A549 treated with DMSO at 1 μM for 4 hours (cell line): ENCODE results near the gene CHD6. TPM values are rescaled to one million over a fixed set of nuclear protein-coding genes. Genes with fewer than 3 reads are reported as not detected.

ENCODE experiments used
- total RNA-seq: library from RNA; stranded (reverse); fragments of 200-300 nt; extraction: Qiagen RNA extraction; gene quantifications from 5 replicates; pipeline ENCODE4 v1.2.3, GENCODE V29; 2022; ENCODE audit warnings: low read depth

Gene CHD6
- total RNA-seq: 8.1 to 12.5 TPM (median 10.6 TPM) in 5 replicates

GRCh38 chr20:41617902-41618806, at the start of gene CHD6:
CHD6 (minus strand) TSS chr20:41618377; CDS start chr20:41551337, 67,040 bp downstream.

GRCh38 chr20:41366546-41367392, 251.4 kb downstream of the CHD6 start, which contains the start of gene EMILIN3:
EMILIN3 (minus strand) TSS chr20:41366818; CDS start chr20:41366634, 184 bp downstream.

